Rectal smooth muscle tissue (tissue), 1 donor: ENCODE data around the gene PLOD2.
A peak's percentile ranks its signal among the peaks of the same experiment; 100 is the strongest.

Source experiments
- H3K27ac ChIP-seq: one replicate; pipeline ENCODE4 v1.7.0; 2013; ENCODE audit warnings: low read depth, low read length, inconsistent platforms
- H3K27me3 ChIP-seq: one replicate; pipeline ENCODE4 v1.7.0; 2013; ENCODE audit warnings: low read length; ENCODE audit not compliant: control insufficient read depth, insufficient read depth
- H3K36me3 ChIP-seq: one replicate; pipeline ENCODE4 v1.7.0; 2013; ENCODE audit warnings: low read length; ENCODE audit not compliant: control insufficient read depth, insufficient read depth
- H3K4me1 ChIP-seq: one replicate; pipeline ENCODE4 v1.7.0; 2013; ENCODE audit warnings: low read length; ENCODE audit not compliant: control insufficient read depth, insufficient read depth
- H3K4me3 ChIP-seq: one replicate; pipeline ENCODE4 v1.7.0; 2013; ENCODE audit warnings: low read length
- H3K9ac ChIP-seq: one replicate; pipeline ENCODE4 v1.7.0; 2013; ENCODE audit warnings: low read length

Gene PLOD2

DNA sequence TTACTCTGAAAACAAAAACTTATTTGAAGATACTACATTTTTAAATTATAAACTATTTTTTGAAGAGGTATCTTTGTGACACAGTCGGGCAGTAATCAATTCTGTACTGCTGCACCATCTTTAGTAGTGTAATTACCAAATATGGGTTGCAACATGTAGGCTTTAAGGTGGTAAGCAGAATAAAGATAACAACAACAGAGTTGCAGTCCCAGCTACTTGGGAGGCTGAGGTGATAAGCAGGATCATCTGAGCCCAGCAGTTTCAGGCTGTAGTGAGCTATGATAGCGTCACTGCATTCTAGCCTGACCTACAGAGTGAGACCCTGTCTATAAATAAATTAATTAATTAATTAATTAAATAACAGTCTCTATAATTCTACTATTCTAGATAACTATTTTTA, 6.0 kb downstream of the PLOD2 start:
- Histone ChIP-seq H3K27ac (no peak overlapping the region), H3K4me1 (peaks cover 24% of the 10 kb centered on the region), H3K36me3 (no peaks in the 10 kb centered on the region), H3K9ac (no peak overlapping the region), H3K4me3 (no peak overlapping the region), H3K27me3 (no peaks in the 10 kb centered on the region)

DNA sequence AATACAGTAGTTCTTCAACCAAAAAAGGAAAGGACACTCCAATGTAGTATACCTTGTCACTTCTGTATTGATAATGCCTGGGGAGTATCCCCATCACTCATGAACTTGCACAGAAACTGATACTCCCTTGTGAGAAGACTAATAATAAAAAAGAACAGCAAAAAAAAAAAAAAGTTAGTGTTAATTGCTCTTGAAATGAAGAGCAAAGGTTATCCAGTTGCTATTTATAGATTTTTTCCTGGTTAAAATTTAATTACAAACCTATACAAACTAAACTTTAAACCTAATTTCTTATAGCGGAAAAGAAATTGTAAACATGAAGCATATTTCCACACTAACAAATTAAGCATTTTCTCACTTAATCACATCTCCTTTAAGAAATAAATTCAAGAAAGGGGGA, 6.7 kb downstream of the PLOD2 start:
- H3K27ac ChIP-seq: no peak overlapping the region
- no peak overlapping the region for H3K4me3 ChIP-seq
- no peak overlapping the region for H3K9ac ChIP-seq
- H3K4me1 ChIP-seq: peaks cover 24% of the 10 kb centered on the region
- H3K27me3 ChIP-seq: no peaks in the 10 kb centered on the region
- H3K36me3 ChIP-seq: no peaks in the 10 kb centered on the region

DNA sequence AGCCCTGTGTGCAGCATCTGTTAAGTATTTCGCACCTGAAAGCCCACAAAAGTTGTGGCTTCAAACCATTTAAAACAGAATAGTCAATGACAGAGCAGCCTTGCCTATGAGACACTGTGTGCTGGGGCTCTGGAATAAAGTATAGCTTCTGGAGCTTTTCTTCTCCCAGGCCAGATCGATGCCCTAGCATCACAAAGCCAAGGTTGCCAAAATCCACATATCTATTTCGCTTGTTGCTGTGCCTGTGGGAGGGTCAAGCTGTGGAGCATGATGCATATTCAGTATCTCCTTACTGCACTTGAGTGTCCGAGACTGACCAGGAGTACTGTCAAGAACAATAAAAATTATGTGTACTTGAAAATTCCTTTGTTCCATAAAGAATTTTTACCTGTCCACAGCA, 7.6 kb downstream of the PLOD2 start:
- Histone ChIP-seq H3K9ac (no peak overlapping the region), H3K4me3 (no peak overlapping the region), H3K27me3 (no peaks in the 10 kb centered on the region), H3K27ac (peak overlapping the region; percentile 67), H3K36me3 (no peaks in the 10 kb centered on the region), H3K4me1 (peaks cover 24% of the 10 kb centered on the region)

DNA sequence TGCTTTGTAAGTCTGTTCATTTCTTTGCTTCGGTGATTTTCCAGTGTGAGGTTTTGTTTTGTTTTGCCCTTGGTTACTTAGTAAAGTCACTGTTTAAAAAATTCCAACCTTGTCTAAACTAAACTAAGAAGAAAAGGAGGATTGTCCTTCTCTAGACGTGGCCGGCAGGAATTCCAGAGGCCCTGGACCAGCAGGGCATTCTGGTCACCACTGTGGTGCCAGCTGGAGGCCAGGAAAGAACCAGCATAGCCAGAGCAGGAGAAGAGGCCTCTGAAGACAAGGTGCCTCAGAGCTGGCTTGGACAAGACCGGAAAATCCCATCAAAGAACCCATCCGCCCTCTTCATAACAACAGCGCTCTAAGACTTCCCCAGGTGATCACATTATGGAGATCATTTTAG, 8.2 kb downstream of the PLOD2 start:
- Histone ChIP-seq H3K4me3 (peak overlapping the region; percentile 6), H3K4me1 (peaks cover 26% of the 10 kb centered on the region), H3K27ac (peak overlapping the region; percentile 67), H3K36me3 (no peaks in the 10 kb centered on the region), H3K27me3 (no peaks in the 10 kb centered on the region), H3K9ac (no peak overlapping the region)

DNA sequence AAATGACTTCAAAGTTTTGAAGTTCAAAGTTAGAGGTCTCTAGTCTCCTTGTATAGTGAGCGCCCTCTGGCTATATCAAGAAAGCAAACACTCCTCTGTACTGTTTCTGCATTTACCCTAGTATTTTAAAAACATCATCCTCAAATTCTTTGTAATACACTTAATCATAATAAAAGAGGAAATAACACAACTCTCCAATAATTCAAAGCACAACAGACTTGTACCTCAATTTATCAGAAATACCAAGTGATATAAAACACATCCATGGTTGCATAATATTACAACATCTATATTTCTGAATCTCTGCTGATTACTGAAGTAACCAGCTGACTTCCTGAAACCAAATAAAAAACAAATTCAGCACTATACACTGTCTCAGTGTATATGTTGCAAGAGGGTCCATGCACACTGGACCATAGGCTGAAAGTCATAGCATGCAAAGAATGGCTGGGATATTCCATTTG, 12.5 kb downstream of the PLOD2 start:
- H3K27me3 ChIP-seq: no peaks in the 10 kb centered on the region
- no peaks in the 10 kb centered on the region for H3K36me3 ChIP-seq
- H3K27ac ChIP-seq: no peak overlapping the region
- peaks cover 23% of the 10 kb centered on the region for H3K4me1 ChIP-seq
- no peak overlapping the region for H3K4me3 ChIP-seq
- H3K9ac ChIP-seq: no peak overlapping the region

DNA sequence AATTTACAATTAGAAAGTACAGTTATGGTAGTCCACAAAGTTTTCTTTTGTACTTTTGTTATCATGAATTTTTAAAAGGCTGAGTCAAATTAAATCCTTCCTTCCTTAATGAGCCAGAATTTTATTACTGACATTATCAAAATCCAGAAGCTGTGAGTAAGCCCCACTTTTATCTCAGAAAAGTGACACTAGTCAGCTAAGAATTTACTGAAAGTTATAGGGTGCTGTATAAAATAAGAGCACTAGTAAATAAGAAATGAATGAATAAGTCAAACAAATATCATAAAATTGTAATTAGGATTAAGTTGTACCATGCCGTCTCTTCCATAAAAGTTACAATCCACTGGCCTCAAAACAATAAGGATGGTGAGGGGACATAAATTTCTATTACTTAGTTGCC, 15.3 kb downstream of the PLOD2 start:
- H3K9ac ChIP-seq: no peak overlapping the region
- peaks cover 30% of the 10 kb centered on the region for H3K4me1 ChIP-seq
- no peaks in the 10 kb centered on the region for H3K36me3 ChIP-seq
- no peaks in the 10 kb centered on the region for H3K27me3 ChIP-seq
- H3K27ac ChIP-seq: no peak overlapping the region
- H3K4me3 ChIP-seq: no peak overlapping the region

DNA sequence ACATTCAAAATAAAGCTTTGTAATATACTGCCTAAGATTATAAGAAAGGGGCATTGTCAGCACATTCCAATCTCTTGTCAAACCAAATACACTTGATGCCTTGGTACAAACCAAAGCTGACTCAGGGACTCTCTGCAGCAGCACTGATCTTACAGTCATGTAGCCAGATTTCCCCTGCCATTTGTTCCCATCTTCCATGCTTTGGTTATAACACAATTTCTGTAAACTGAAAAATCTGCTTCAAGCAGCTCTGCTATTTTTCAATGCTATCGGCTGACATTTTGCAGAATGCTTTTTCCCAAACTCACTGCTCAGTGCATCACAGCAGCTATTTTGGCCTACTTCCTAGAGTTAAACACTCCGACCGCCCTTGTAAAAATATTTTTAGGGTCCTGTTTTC, 18.2 kb downstream of the PLOD2 start:
- peak overlapping the region; percentile 29 for H3K27ac ChIP-seq
- H3K4me3 ChIP-seq: no peak overlapping the region
- no peaks in the 10 kb centered on the region for H3K36me3 ChIP-seq
- H3K4me1 ChIP-seq: peaks cover 37% of the 10 kb centered on the region
- no peak overlapping the region for H3K9ac ChIP-seq
- H3K27me3 ChIP-seq: no peaks in the 10 kb centered on the region

DNA sequence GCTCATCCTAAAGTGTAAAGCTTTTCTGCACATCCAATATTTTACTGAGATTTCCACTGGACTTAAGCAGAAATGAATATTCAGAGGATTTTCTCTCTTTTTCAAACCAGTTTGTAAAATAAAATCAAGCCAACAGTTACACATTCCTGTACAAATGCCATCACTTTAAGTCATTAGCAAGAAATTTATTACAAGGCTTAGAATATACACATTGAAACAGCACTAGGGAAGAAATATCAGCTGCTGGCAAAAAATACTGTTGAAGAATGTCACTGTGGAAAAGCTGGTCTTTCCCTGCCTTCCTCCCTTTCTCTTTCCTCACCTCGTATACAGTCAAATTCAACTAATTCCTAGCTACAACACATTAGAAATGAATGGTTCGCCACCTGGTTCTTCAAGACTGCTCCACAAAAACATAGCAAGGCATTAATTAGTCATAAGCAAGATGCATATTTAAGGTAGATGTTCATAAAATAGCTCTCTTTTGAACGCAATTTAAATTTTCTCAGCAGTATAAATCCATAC, 21.3 kb downstream of the PLOD2 start:
- Histone ChIP-seq H3K27me3 (no peaks in the 10 kb centered on the region), H3K36me3 (no peaks in the 10 kb centered on the region), H3K27ac (peak overlapping the region; percentile 22), H3K4me3 (no peak overlapping the region), H3K9ac (no peak overlapping the region), H3K4me1 (peaks cover 40% of the 10 kb centered on the region)

DNA sequence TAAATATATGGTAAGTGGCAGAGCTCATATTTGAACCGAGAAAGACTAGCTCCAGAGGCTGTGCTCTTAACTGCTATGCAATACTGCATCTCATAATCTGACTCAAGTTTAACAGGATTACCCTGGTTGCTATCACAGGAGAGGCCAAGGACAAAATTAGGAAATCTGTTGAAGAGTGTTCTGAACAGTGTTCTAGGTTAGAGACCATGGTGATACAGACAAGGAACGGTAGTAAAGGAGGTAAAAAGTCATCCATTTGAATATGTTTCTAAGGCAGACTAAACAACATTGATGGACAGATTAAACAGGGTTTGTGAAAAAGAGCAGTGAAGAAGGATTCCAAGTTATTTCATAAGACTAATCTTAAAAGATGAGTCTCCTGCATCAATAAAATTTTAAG, 22.1 kb downstream of the PLOD2 start:
- Histone ChIP-seq H3K4me3 (no peak overlapping the region), H3K27ac (no peak overlapping the region), H3K27me3 (no peaks in the 10 kb centered on the region), H3K9ac (no peak overlapping the region), H3K4me1 (peaks cover 41% of the 10 kb centered on the region), H3K36me3 (no peaks in the 10 kb centered on the region)

DNA sequence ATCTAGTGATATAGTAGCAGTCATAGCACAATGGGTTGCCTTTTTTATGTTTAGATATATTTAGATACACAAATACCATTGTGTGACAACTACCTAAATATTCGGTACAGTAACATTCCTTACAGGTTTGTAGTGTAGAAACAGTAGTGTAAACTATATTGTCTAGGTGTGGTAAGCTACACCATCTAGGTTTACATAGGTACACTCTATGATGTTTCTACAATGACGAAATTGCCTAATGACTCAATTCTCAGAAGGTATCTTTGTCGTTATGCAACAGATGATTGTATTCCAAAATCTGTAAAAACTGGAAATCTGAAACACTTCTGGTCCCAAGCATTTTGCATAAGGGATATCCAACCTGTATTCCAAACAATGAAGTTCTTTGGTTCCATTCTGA, 24.3 kb downstream of the PLOD2 start:
- Histone ChIP-seq H3K4me3 (no peak overlapping the region), H3K27ac (no peak overlapping the region), H3K9ac (no peak overlapping the region), H3K36me3 (no peaks in the 10 kb centered on the region), H3K27me3 (no peaks in the 10 kb centered on the region), H3K4me1 (peaks cover 29% of the 10 kb centered on the region)

DNA sequence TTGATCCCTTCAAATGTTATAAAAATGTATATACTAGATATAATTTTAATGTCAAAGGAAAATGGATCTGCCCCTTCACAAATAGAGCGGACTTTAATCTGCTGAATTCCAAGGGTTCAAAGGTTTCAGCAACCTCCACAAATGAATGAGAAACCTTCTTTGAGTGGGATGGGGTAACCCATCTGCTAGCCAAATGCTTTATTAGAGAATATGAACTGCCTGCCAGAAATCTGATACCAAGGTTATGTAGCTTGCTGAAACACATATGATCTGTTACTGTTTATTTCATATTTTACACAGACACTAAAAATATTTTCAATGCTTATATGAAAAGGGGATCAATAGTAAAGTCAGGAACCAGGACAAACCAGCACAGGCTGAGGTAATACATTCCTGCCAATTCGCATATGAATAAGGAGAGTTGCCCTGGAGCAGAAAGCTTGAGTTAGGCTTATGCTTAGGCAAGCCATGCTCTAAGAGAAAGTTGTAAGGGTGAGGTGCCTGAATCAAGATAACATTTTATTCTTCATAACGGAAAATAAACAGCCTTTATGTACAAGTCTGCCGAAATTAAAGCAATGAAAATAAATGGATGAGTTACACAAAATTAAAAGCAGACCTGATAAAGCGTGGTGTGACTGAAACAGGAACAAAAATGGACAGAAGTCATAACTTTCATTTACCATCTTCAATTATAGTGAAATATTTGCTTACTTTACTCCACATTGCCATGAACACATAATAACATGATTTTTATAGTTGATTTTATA, 26.5 kb downstream of the PLOD2 start:
- no peak overlapping the region for H3K4me3 ChIP-seq
- H3K36me3 ChIP-seq: no peaks in the 10 kb centered on the region
- no peak overlapping the region for H3K27ac ChIP-seq
- H3K9ac ChIP-seq: no peak overlapping the region
- no peaks in the 10 kb centered on the region for H3K27me3 ChIP-seq
- H3K4me1 ChIP-seq: peaks cover 14% of the 10 kb centered on the region

DNA sequence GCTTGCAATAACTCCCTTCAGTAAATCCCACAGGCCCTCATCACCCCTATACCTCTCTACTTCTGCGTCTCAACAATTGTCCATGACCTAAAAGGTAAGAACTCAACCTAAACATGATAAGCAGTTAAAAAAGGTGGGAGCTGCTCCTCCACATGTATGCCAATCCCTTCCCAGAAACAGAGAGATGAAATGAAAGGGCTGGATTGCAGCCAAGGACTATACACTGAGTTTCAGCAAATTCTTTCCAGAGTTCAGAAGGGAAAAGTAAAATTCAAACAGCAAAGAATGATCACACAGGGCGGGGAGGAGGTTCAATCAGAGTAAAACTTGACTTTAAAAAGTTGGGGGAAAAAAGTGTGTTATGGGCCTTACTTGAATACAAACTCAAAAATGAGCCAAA, 27.5 kb downstream of the PLOD2 start:
- no peak overlapping the region for H3K27ac ChIP-seq
- no peak overlapping the region for H3K9ac ChIP-seq
- peaks cover 11% of the 10 kb centered on the region for H3K4me1 ChIP-seq
- no peaks in the 10 kb centered on the region for H3K36me3 ChIP-seq
- H3K27me3 ChIP-seq: no peaks in the 10 kb centered on the region
- H3K4me3 ChIP-seq: no peak overlapping the region
